Activated T-cell treated with anti-CD3 and anti-CD28 coated beads, Interleukin-2, amount 50 U/mL, for 24 hours (primary cell): Measurements from ENCODE around the gene CDKAL1.
"Not testable (repeated sequence)": the region's sequence is repeated elsewhere in the genome, so short reads cannot be mapped to it uniquely, and the experiment has no call there.

Experiments
- DNase-seq: peaks from one replicate; pipeline ENCODE4 v3.0.0-alpha.2; 2020
- H3K27ac Mint-ChIP-seq: 2 replicates; pipeline ENCODE4 v1.8.0; 2020; ENCODE audit warnings: mild to moderate bottlenecking, mixed read lengths
- H3K27me3 Mint-ChIP-seq: 2 replicates; pipeline ENCODE4 v1.8.0; 2020; ENCODE audit warnings: mixed read lengths
- H3K36me3 Mint-ChIP-seq: 2 replicates; pipeline ENCODE4 v1.8.0; 2020; ENCODE audit warnings: low read depth, mixed read lengths
- H3K4me1 Mint-ChIP-seq: 2 replicates; pipeline ENCODE4 v1.8.0; 2020; ENCODE audit warnings: low read depth, mixed read lengths
- H3K4me3 Mint-ChIP-seq: 2 replicates; pipeline ENCODE4 v1.8.0; 2020; ENCODE audit warnings: mild to moderate bottlenecking, moderate library complexity, mixed read lengths
- H3K9me3 Mint-ChIP-seq: 2 replicates; pipeline ENCODE4 v1.8.0; 2020; ENCODE audit warnings: mixed read lengths

The CDKAL1 gene

GRCh38 chr6:20538907-20539306, 4.7 kb downstream of the CDKAL1 start:
- Mint-ChIP-seq H3K4me1 (peaks cover 69% of the 10 kb centered on the region), H3K27ac (no peak overlapping the region), H3K9me3 (no peaks in the 10 kb centered on the region), H3K36me3 (peaks cover 78% of the 10 kb centered on the region), H3K4me3 (no peak overlapping the region), H3K27me3 (no peaks in the 10 kb centered on the region)
- DNase-seq = no peak

- Mint-ChIP-seq H3K4me1 (peaks cover 71% of the 10 kb centered on the region), H3K9me3 (no peaks in the 10 kb centered on the region), H3K27ac (peak overlapping the region; percentile 34), H3K27me3 (no peaks in the 10 kb centered on the region), H3K36me3 (peaks cover 79% of the 10 kb centered on the region), H3K4me3 (no peak overlapping the region)
- no peak for DNase-seq
These were observed 5.1 kb downstream of the CDKAL1 start for GRCh38 chr6:20539387-20539786.

- no peak overlapping the region for H3K4me3 Mint-ChIP-seq
- no peaks in the 10 kb centered on the region for H3K27me3 Mint-ChIP-seq
- H3K36me3 Mint-ChIP-seq = peaks cover 75% of the 10 kb centered on the region
- no peak for DNase-seq
- no peak overlapping the region for H3K27ac Mint-ChIP-seq
- no peaks in the 10 kb centered on the region for H3K9me3 Mint-ChIP-seq
- H3K4me1 Mint-ChIP-seq = peaks cover 67% of the 10 kb centered on the region
These were observed 6.4 kb downstream of the CDKAL1 start for GRCh38 chr6:20540683-20541082.

GRCh38 chr6:20541382-20541781, 7.1 kb downstream of the CDKAL1 start:
- no peaks in the 10 kb centered on the region for H3K9me3 Mint-ChIP-seq
- H3K27me3 Mint-ChIP-seq = no peaks in the 10 kb centered on the region
- H3K4me3 Mint-ChIP-seq = no peak overlapping the region
- DNase-seq = no peak
- no peak overlapping the region for H3K27ac Mint-ChIP-seq
- H3K4me1 Mint-ChIP-seq = peaks cover 67% of the 10 kb centered on the region
- peaks cover 76% of the 10 kb centered on the region for H3K36me3 Mint-ChIP-seq

GRCh38 chr6:20542927-20543602, 8.8 kb downstream of the CDKAL1 start:
- Mint-ChIP-seq H3K9me3 (no peaks in the 10 kb centered on the region), H3K36me3 (peaks cover 76% of the 10 kb centered on the region), H3K27ac (peak overlapping the region; percentile 66), H3K4me1 (peaks cover 53% of the 10 kb centered on the region), H3K27me3 (no peaks in the 10 kb centered on the region), H3K4me3 (no peak overlapping the region)
- no peak for DNase-seq

- Mint-ChIP-seq H3K27me3 (no peaks in the 10 kb centered on the region), H3K4me3 (no peak overlapping the region), H3K36me3 (peaks cover 65% of the 10 kb centered on the region), H3K4me1 (peaks cover 19% of the 10 kb centered on the region), H3K9me3 (no peaks in the 10 kb centered on the region), H3K27ac (no peak overlapping the region)
- no peak for DNase-seq
These were observed 14.0 kb downstream of the CDKAL1 start for GRCh38 chr6:20548264-20548663.

GRCh38 chr6:20549398-20549797, 15.1 kb downstream of the CDKAL1 start:
- DNase-seq, H3K27ac Mint-ChIP-seq, H3K9me3 Mint-ChIP-seq, H3K27me3 Mint-ChIP-seq, H3K4me3 Mint-ChIP-seq: not testable (repeated sequence)
- Mint-ChIP-seq H3K4me1 (peaks cover 12% of the 10 kb centered on the region), H3K36me3 (peaks cover 69% of the 10 kb centered on the region)

- Mint-ChIP-seq H3K9me3 (no peaks in the 10 kb centered on the region), H3K4me1 (no peaks in the 10 kb centered on the region), H3K4me3 (no peak overlapping the region), H3K27ac (no peak overlapping the region), H3K27me3 (no peaks in the 10 kb centered on the region), H3K36me3 (peaks cover 57% of the 10 kb centered on the region)
- DNase-seq = no peak
These were observed 20.1 kb downstream of the CDKAL1 start for GRCh38 chr6:20554326-20554725.

- Mint-ChIP-seq H3K4me1 (no peaks in the 10 kb centered on the region), H3K4me3 (no peak overlapping the region), H3K36me3 (peaks cover 55% of the 10 kb centered on the region), H3K9me3 (no peaks in the 10 kb centered on the region), H3K27me3 (no peaks in the 10 kb centered on the region), H3K27ac (no peak overlapping the region)
- no peak for DNase-seq
These were observed 20.6 kb downstream of the CDKAL1 start for GRCh38 chr6:20554817-20555216.

GRCh38 chr6:20559924-20560551, 25.8 kb downstream of the CDKAL1 start:
- no peaks in the 10 kb centered on the region for H3K27me3 Mint-ChIP-seq
- DNase-seq = no peak
- no peaks in the 10 kb centered on the region for H3K9me3 Mint-ChIP-seq
- H3K36me3 Mint-ChIP-seq = peaks cover 31% of the 10 kb centered on the region
- H3K4me1 Mint-ChIP-seq = peaks cover 7% of the 10 kb centered on the region
- H3K4me3 Mint-ChIP-seq = no peak overlapping the region
- H3K27ac Mint-ChIP-seq = no peak overlapping the region

GRCh38 chr6:20563377-20563776, 29.1 kb downstream of the CDKAL1 start:
- Mint-ChIP-seq H3K27me3 (no peaks in the 10 kb centered on the region), H3K9me3 (no peaks in the 10 kb centered on the region), H3K36me3 (peaks cover 27% of the 10 kb centered on the region), H3K4me3 (no peak overlapping the region), H3K27ac (no peak overlapping the region), H3K4me1 (peaks cover 13% of the 10 kb centered on the region)
- DNase-seq = no peak

- no peaks in the 10 kb centered on the region for H3K27me3 Mint-ChIP-seq
- no peak overlapping the region for H3K4me3 Mint-ChIP-seq
- no peaks in the 10 kb centered on the region for H3K9me3 Mint-ChIP-seq
- H3K27ac Mint-ChIP-seq = no peak overlapping the region
- H3K4me1 Mint-ChIP-seq = peaks cover 16% of the 10 kb centered on the region
- no peak for DNase-seq
- H3K36me3 Mint-ChIP-seq = peaks cover 23% of the 10 kb centered on the region
These were observed 30.0 kb downstream of the CDKAL1 start for GRCh38 chr6:20564269-20564668.

GRCh38 chr6:20564777-20565176, 30.5 kb downstream of the CDKAL1 start:
- no peak overlapping the region for H3K27ac Mint-ChIP-seq
- peaks cover 17% of the 10 kb centered on the region for H3K4me1 Mint-ChIP-seq
- H3K4me3 Mint-ChIP-seq = no peak overlapping the region
- H3K36me3 Mint-ChIP-seq = peaks cover 25% of the 10 kb centered on the region
- H3K27me3 Mint-ChIP-seq = no peaks in the 10 kb centered on the region
- H3K9me3 Mint-ChIP-seq = no peaks in the 10 kb centered on the region
- DNase-seq = no peak

- H3K27ac Mint-ChIP-seq = no peak overlapping the region
- peaks cover 16% of the 10 kb centered on the region for H3K4me1 Mint-ChIP-seq
- H3K9me3 Mint-ChIP-seq = no peaks in the 10 kb centered on the region
- H3K4me3 Mint-ChIP-seq = no peak overlapping the region
- DNase-seq = no peak
- no peaks in the 10 kb centered on the region for H3K27me3 Mint-ChIP-seq
- H3K36me3 Mint-ChIP-seq = peaks cover 25% of the 10 kb centered on the region
These were observed 31.1 kb downstream of the CDKAL1 start for GRCh38 chr6:20565342-20565741.

- no peak overlapping the region for H3K27ac Mint-ChIP-seq
- H3K36me3 Mint-ChIP-seq = peaks cover 25% of the 10 kb centered on the region
- peaks cover 16% of the 10 kb centered on the region for H3K4me1 Mint-ChIP-seq
- no peak for DNase-seq
- H3K4me3 Mint-ChIP-seq = no peak overlapping the region
- H3K9me3 Mint-ChIP-seq = no peaks in the 10 kb centered on the region
- H3K27me3 Mint-ChIP-seq = no peaks in the 10 kb centered on the region
These were observed 31.9 kb downstream of the CDKAL1 start for GRCh38 chr6:20566109-20566508.
